ENCODE results near the gene MVP. TPM values are rescaled to one million over a fixed set of nuclear protein-coding genes. Genes with fewer than 3 reads are reported as not detected.
"Not testable (repeated sequence)": the region's sequence is repeated elsewhere in the genome, so short reads cannot be mapped to it uniquely, and the experiment has no call there.

Gene MVP
- total RNA-seq: 87.1 and 118 TPM in 2 replicates

DNA sequence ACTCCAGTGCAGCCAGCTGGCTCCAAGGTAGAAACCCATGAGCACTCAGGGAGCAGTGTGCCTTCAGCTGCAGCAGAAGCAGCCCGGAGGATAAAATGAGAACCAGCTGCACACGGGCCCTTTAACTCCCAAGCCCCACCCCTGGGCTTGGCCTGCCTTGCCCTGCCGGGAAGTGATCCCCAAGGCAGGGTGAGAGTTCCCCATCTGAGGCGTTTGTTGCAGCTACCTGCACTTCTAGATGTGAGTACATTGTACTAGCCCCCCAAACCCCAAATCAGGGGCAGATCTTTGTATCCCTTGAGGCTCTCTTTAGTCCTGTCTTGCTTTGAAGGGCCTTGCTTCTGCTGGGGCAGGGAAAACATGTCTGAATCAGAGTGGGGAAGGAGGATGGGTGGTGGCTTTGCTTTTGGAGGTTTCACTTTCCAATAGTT, at the start of gene MVP:
Gene MVP, plus strand, starts transcription at position 192 of the 431 bp plus-strand sequence. CDS start 10,088 bp downstream, outside the sequence.
- DNase-seq (ENCODE audit: low read depth): peak; percentile 59
- no peak for FAIRE-seq
- TF ChIP-seq, protein P1, sequence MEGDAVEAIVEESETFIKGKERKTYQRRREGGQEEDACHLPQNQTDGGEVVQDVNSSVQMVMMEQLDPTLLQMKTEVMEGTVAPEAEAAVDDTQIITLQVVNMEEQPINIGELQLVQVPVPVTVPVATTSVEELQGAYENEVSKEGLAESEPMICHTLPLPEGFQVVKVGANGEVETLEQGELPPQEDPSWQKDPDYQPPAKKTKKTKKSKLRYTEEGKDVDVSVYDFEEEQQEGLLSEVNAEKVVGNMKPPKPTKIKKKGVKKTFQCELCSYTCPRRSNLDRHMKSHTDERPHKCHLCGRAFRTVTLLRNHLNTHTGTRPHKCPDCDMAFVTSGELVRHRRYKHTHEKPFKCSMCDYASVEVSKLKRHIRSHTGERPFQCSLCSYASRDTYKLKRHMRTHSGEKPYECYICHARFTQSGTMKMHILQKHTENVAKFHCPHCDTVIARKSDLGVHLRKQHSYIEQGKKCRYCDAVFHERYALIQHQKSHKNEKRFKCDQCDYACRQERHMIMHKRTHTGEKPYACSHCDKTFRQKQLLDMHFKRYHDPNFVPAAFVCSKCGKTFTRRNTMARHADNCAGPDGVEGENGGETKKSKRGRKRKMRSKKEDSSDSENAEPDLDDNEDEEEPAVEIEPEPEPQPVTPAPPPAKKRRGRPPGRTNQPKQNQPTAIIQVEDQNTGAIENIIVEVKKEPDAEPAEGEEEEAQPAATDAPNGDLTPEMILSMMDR (IDR thresholded peaks at IDR 0.05; ENCODE audit: insufficient read depth, low read length, severe bottlenecking): no peak

DNA sequence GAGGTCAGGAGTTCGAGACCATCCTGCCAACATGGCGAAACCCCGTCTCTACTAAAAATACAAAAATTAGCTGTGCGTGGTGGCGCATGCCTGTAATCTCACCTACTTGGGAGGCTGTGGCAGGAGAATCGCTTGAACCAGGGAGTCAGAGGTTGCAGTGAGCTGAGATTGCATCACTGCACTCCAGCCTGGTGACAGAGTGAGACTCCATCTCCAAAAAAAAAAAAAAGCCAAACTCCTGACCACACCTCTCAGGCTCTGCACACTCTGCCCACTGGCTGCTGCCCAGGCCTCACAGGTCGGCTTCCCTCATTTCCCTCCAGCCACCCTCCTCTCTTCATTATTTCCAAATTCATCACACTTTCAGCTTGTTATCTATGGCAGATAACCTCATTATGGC, 47.9 kb upstream of the MVP start:
- DNase-seq (ENCODE audit: low read depth); H3K4me3 ChIP-seq (ENCODE audit: low read depth, low read length); H3K27me3 ChIP-seq (ENCODE audit: control insufficient read depth, insufficient read depth, low read length); H3K36me3 ChIP-seq (ENCODE audit: control insufficient read depth, insufficient read depth, low read length); FAIRE-seq: not testable (repeated sequence)

More for the DNA sequence above, at the start of gene MVP:
- H3K27me3 ChIP-seq (ENCODE audit: control insufficient read depth, insufficient read depth, low read length): no peaks in the 10 kb centered on the region
- H3K4me3 ChIP-seq (ENCODE audit: low read depth, low read length): peak within 1 kb of the TSS; percentile 51
- H3K36me3 ChIP-seq (ENCODE audit: control insufficient read depth, insufficient read depth, low read length): peaks cover 5% of the 10 kb centered on the region

DNA sequence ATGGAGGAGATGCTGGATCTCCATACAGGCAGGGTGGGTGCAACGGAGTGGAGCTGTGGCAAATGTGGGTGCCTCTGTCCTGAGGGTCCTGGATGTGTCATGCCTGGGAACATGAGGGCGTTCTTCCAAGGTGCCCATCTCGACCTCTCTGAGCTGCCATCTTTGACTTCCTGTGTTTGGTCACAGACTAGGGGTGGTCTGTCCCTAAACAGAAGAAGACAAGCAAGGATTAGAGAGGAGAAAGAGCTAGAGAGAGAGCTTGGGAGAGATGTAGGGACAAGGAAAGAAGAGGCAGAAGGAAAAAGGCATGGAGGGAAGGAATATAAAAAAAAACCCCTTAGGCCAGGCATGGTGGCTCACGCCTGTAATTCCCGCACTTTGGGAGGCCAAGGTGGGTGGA, 45.5 kb upstream of the MVP start:
- Histone ChIP-seq H3K36me3 (ENCODE audit: control insufficient read depth, insufficient read depth, low read length) (no peaks in the 10 kb centered on the region), H3K4me3 (ENCODE audit: low read depth, low read length) (no peak overlapping the region), H3K27me3 (ENCODE audit: control insufficient read depth, insufficient read depth, low read length) (no peaks in the 10 kb centered on the region)
- FAIRE-seq (no peak), DNase-seq (ENCODE audit: low read depth) (no peak)
- TF ChIP-seq, protein P1 (IDR thresholded peaks at IDR 0.05; ENCODE audit: insufficient read depth, low read length, severe bottlenecking): no peak

DNA sequence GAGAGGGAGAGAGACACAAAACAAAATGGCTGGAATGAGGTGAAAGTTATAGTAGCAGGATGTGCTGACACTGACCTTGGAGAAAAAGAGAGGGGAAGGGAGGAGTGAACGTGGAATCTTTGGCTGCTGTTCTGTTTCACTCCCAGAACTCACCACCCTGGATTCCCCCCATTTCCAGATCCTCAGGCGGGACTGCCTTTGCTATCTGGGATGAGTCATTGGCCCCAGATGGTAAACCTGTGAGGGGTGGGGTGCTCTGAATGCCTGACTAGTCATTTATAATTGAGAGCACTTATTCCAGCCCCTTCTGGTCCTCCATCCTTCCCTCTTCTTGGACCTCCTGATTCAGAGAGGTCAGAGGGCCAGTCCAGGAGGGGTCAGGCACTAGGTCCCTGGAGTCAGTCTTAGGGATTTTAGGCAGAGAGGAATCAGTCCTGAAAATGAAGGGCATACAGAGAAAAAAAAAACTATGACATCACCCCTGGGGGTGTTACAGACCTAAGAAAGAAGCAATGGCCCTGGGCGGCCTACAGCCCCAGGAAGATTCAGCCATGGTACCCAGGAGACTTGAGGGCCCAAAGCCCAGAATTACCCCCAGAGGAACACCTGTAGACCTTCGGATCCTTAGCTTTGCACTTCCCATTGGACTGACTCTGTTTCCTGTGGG, 44.4 kb upstream of the MVP start:
- Histone ChIP-seq H3K27me3 (ENCODE audit: control insufficient read depth, insufficient read depth, low read length) (no peaks in the 10 kb centered on the region), H3K36me3 (ENCODE audit: control insufficient read depth, insufficient read depth, low read length) (no peaks in the 10 kb centered on the region), H3K4me3 (ENCODE audit: low read depth, low read length) (no peak overlapping the region)
- DNase-seq (ENCODE audit: low read depth) (peak; percentile 70), FAIRE-seq (no peak)
- TF ChIP-seq, protein P1 (IDR thresholded peaks at IDR 0.05; ENCODE audit: insufficient read depth, low read length, severe bottlenecking): no peak

DNA sequence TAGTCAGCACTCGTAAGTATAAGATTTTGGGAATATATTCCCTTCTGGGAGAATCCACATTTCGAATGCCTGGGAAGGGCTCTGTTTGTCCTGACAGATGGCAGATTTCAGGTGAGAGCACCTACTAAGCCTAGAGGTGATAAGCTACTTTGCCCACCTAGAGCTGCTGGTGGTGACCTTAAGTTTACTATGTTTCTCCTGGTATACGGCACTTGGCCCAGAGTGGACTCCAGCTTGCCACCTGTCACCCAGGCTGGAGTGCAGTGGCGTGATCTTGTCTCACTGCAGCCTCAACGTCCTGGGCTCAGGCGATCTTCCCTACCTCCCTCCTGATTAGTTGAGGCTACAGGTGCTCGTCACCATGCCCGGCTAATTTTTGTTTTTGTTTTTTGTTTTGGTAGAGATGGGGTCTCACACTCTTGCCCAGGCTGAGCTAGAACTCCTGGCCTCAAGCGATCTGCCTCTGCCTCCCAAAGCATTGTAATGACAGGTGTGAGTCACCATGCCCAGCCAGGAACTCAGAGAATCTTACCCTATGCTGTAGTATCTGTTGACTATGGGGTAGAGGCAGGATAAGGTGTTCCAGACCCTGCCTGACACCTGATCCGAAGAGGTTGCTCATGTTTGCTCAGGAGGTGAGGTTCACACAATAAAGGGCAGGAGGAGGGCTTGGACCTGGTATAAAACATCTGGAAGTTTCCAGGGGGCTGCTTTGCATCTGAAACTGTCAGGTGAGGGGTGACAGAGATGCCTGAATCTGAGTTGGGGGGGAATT, 42.5 kb upstream of the MVP start, which contains the start of gene ZG16:
Gene ZG16, plus strand, starts transcription at position 681 of the 775 bp plus-strand sequence. CDS start 1,011 bp downstream, outside the sequence.
- FAIRE-seq: no peak

DNA sequence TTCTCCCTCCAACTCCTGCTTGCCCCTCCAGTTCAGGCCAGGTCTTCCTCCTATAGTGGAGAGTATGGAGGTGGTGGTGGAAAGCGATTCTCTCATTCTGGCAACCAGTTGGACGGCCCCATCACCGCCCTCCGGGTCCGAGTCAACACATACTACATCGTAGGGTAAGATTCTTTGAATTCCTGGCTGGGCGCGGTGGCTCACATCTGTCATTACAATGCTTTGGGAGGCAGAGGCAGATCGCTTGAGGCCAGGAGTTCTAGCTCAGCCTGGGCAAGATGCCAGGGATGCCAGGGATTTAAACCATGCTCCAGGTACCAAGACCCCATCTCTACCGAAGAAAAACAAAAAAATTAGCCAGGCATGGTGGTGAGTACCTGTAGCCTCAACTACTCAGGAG, 40.8 kb upstream of the MVP start:
- TF ChIP-seq, protein P1 (IDR thresholded peaks at IDR 0.05; ENCODE audit: insufficient read depth, low read length, severe bottlenecking): no peak
- FAIRE-seq: no peak
- Histone ChIP-seq H3K36me3 (ENCODE audit: control insufficient read depth, insufficient read depth, low read length) (no peaks in the 10 kb centered on the region), H3K4me3 (ENCODE audit: low read depth, low read length) (no peak overlapping the region), H3K27me3 (ENCODE audit: control insufficient read depth, insufficient read depth, low read length) (no peaks in the 10 kb centered on the region)
- DNase-seq (ENCODE audit: low read depth): peak; percentile 52

More for the DNA sequence above, 42.5 kb upstream of the MVP start, which contains the start of gene ZG16:
- TF ChIP-seq, protein P1 (IDR thresholded peaks at IDR 0.05; ENCODE audit: insufficient read depth, low read length, severe bottlenecking): no peak
- no peaks in the 10 kb centered on the region for H3K36me3 ChIP-seq (ENCODE audit: control insufficient read depth, insufficient read depth, low read length)
- no peak for DNase-seq (ENCODE audit: low read depth)
- H3K4me3 ChIP-seq (ENCODE audit: low read depth, low read length): no peak within 1 kb of the TSS
- no peaks in the 10 kb centered on the region for H3K27me3 ChIP-seq (ENCODE audit: control insufficient read depth, insufficient read depth, low read length)

DNA sequence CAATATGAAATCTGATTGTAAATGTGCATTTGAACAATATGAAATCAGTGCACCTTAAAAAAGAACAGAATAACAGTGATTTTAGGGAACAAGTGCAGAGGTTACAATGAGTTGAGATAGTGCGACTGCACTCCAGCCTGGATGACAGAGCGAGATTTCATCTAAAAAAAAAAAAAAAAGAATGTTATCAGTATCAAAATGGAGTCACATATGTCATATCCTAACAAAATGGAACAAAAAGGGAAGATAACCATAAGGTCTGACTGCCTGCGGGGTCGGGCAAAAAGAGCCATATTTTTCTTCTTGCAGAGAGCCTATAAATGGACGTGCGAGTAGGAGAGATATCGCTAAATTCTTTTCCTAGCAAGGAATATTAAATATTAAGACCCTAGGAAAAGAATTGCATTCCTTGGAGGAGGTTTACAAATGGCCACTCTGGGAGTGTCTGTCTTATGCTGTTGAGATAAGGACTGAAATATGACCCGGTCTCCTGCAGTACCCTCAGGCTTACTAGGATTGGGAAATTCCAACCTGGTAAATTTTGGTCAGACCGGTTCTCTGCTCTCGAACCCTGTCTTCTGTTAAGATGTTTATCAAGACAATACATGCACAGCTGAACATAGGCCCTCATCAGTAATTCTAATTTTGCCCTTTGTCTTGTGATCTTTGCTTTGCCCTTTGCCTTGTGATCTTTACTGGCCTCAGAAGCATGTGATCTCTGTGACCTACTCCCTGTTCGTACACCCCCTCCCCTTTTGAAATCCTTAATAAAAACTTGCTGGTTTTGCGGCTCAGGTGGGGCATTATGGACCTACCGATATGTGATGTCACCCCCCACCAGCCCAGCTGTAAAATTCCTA, 36.9 kb upstream of the MVP start:
- peak; percentile 71 for DNase-seq (ENCODE audit: low read depth)
- not testable (repeated sequence) for H3K4me3 ChIP-seq (ENCODE audit: low read depth, low read length); FAIRE-seq; H3K36me3 ChIP-seq (ENCODE audit: control insufficient read depth, insufficient read depth, low read length); H3K27me3 ChIP-seq (ENCODE audit: control insufficient read depth, insufficient read depth, low read length)
